ENCODE results near the gene CARMIL1. TPM values are rescaled to one million over a fixed set of nuclear protein-coding genes. Genes with fewer than 3 reads are reported as not detected.

Gene CARMIL1
- total RNA-seq, 4 donors from 2014 or later, result 14.9 to 23.5 (median 20.3) TPM

DNA sequence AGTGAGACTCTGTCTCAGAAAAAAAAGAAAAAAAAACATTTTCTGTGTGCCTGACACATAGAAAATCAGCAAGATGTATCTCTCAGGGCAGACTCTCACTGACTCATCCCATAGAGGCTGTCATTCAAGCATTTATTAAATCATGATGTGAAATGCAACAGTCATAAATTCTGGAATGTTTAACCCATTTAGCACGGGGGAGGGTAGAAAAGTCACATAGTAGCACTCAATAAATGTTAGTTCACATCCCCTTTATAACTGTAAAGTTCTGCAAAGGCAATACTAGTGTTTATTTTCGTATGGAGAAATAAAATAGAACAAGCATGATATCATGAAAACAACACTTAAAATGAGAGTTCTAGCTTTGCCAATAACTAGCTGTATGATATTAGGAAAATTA, 15.5 kb upstream of the CARMIL1 start:
- DNase-seq (ENCODE audit: low spot score in 2 of 2), result no peak
- TF ChIP-seq, protein P1, sequence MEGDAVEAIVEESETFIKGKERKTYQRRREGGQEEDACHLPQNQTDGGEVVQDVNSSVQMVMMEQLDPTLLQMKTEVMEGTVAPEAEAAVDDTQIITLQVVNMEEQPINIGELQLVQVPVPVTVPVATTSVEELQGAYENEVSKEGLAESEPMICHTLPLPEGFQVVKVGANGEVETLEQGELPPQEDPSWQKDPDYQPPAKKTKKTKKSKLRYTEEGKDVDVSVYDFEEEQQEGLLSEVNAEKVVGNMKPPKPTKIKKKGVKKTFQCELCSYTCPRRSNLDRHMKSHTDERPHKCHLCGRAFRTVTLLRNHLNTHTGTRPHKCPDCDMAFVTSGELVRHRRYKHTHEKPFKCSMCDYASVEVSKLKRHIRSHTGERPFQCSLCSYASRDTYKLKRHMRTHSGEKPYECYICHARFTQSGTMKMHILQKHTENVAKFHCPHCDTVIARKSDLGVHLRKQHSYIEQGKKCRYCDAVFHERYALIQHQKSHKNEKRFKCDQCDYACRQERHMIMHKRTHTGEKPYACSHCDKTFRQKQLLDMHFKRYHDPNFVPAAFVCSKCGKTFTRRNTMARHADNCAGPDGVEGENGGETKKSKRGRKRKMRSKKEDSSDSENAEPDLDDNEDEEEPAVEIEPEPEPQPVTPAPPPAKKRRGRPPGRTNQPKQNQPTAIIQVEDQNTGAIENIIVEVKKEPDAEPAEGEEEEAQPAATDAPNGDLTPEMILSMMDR (IDR thresholded peaks at IDR 0.05), result no peak
- no peak for TF ChIP-seq POLR2A (IDR thresholded peaks at IDR 0.05)
- WGBS, 2 donors, result 36 to 41% methylated on average over 2 of the region's 2 CpGs
- intact Hi-C loops (cut with DNase I; ENCODE audit: low total_unique reads), result no loop called here
- no peak overlapping the region for H3K4me3 ChIP-seq (ENCODE audit: low read depth, poor library complexity, severe bottlenecking)

DNA sequence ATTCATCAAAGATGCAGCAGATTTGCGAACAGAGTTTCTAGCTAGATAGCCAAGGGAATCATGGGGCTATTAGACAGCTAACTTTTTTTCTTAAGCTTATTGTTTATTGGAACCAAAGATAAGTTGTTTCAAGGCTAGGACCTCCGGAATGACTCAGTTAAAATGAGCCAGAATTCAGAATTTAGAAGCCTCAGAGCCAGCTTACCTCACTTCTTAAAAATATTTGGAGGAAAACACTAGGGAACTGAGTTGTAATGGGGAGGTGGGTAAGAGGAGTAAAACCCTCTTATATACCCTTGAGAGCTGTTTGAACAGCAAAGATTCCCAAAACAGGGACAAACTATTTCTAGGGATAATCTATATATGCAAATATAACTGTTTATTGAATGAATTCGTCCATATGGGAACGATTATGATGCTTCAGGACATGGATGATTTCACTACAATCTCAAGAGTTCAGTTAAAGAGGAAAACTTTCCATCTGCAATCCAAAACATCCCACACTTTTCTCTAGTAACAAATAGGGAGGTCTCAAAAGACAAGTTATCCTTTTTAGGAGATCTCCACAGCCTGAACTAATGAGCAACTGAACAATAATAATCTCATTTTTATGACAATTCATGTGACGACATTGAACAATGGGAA, 12.6 kb upstream of the CARMIL1 start:
- TF ChIP-seq, protein P1 (IDR thresholded peaks at IDR 0.05), result no peak
- TF ChIP-seq POLR2A (IDR thresholded peaks at IDR 0.05), result no peak
- no peak for DNase-seq (ENCODE audit: low spot score in 2 of 2)
- no peak overlapping the region for H3K4me3 ChIP-seq (ENCODE audit: low read depth, poor library complexity, severe bottlenecking)
- intact Hi-C loops (cut with DNase I; ENCODE audit: low total_unique reads), result no loop called here
- WGBS, 2 donors, result 59 to 60% methylated on average over 5 of the region's 5 CpGs

DNA sequence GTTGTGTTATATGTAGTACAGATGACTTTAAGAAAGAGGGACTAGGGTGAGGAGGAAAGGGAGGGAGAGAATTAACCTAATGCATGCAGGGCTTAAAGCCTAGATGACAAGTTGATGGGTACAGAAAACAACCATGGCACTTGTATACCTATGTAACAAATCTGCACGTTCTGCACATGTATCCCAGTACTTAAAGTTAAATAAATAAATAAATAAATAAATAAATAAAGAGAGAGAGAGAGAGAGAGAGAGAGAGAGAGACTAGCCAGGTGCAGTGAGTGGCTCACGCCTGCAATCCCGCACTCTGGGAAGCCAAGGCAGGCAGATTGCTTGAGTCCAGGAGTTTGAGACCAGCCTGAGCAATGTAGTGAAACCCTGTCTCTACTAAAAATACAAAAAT, 11.5 kb upstream of the CARMIL1 start:
- WGBS, 2 donors, result 84 to 91% methylated on average over 3 of the region's 3 CpGs
- TF ChIP-seq, protein P1 (IDR thresholded peaks at IDR 0.05), result no peak
- TF ChIP-seq POLR2A (IDR thresholded peaks at IDR 0.05), result no peak
- no peak overlapping the region for H3K4me3 ChIP-seq (ENCODE audit: low read depth, poor library complexity, severe bottlenecking)
- no peak for DNase-seq (ENCODE audit: low spot score in 2 of 2)
- intact Hi-C loops (cut with DNase I; ENCODE audit: low total_unique reads), result no loop called here

DNA sequence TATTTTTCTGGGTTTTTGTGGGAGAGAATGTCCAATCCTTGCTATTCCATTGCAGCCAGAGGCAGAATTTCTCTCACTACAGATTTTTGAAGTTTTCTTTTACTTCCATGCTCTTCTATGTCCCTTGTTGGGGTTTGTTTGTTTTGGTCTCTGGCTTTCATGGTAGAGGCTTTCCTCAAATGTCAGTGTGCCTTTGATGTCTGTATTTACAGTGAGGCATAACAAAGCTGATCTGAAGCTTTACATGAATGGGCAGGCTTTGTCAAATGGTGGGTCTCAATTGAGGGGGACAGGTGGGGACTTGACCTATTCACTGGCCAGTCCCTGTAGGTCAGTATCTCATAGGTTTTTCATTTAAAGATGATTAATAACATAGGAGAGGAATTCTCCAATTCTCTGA, 8.6 kb upstream of the CARMIL1 start:
- TF ChIP-seq, protein P1 (IDR thresholded peaks at IDR 0.05), result no peak
- no peak for TF ChIP-seq POLR2A (IDR thresholded peaks at IDR 0.05)
- H3K4me3 ChIP-seq (ENCODE audit: low read depth, poor library complexity, severe bottlenecking), result no peak overlapping the region
- no peak for DNase-seq (ENCODE audit: low spot score in 2 of 2)
- intact Hi-C loops (cut with DNase I; ENCODE audit: low total_unique reads), result loop anchor here (5.0 kb wide), 1 partner anchor 217 kb away; no protein-coding TSS in a partner anchor

DNA sequence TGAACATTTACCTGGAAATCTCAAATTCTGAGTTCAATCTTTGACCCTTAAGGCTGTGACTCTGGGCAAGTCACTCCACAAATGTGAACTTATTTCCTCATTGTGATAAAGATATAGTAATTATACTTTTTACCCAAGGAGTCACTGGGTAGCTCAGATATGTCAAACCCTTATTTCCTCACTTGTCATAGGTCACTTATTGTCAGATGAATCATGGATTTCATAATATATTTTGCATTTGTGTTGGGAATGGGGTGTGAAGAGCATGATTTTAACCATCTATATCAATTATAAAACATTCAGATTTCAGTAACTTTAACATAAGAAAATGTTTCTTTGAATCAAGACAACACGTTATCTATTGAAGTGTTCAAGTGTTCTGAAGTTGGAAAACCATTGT, 3.7 kb upstream of the CARMIL1 start:
- WGBS, 2 donors, result 71 to 83% methylated on average over 1 of the region's 1 CpG
- TF ChIP-seq POLR2A (IDR thresholded peaks at IDR 0.05), result no peak
- TF ChIP-seq, protein P1 (IDR thresholded peaks at IDR 0.05), result no peak
- no peak overlapping the region for H3K4me3 ChIP-seq (ENCODE audit: low read depth, poor library complexity, severe bottlenecking)
- intact Hi-C loops (cut with DNase I; ENCODE audit: low total_unique reads), result no loop called here
- DNase-seq (ENCODE audit: low spot score in 2 of 2), result no peak

DNA sequence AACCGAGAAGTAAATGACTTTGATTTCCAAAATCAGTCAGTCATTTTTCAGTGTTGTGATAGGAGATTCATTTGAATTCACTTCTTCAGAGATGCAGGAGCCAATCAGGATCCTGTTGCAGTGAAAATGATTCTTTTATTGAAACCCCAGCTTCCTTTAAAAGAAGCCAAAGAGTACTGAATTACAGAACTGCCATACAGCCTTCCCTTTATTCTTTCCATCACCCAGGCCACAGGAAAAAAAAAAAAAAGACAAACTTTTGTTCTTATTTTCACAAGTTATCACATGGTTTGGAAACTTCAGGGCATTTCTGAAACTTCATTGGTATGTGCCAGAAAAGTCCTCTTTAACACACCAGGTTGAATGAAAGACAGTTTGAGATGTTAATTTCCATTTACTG, 1.8 kb upstream of the CARMIL1 start:
- H3K4me3 ChIP-seq (ENCODE audit: low read depth, poor library complexity, severe bottlenecking), result no peak overlapping the region
- no peak for TF ChIP-seq POLR2A (IDR thresholded peaks at IDR 0.05)
- TF ChIP-seq, protein P1 (IDR thresholded peaks at IDR 0.05), result no peak
- no peak for DNase-seq (ENCODE audit: low spot score in 2 of 2)
- WGBS, 2 donors, result 68 to 71% methylated on average over 1 of the region's 1 CpG
- intact Hi-C loops (cut with DNase I; ENCODE audit: low total_unique reads), result no loop called here
